Choroid plexus epithelial cell (primary cell): ENCODE measurements around the gene TMBIM6.
"Not testable (repeated sequence)": the region's sequence is repeated elsewhere in the genome, so short reads cannot be mapped to it uniquely, and the experiment has no call there.

Source experiments
- DNase-seq: peaks from one replicate; pipeline ENCODE4 v3.0.0-alpha.2; 2010; ENCODE audit warnings: low read depth
- H3K4me3 ChIP-seq: 2 replicates; pipeline ENCODE4 v1.5.1; 2011; ENCODE audit warnings: low read depth, mild to moderate bottlenecking, control low read depth, low read length, moderate library complexity
- CTCF ChIP-seq: conservative IDR thresholded peaks from 2 replicates; pipeline ENCODE4 v1.5.1; 2011; ENCODE audit warnings: low read depth, mild to moderate bottlenecking, control low read depth, inconsistent platforms, low read length, moderate library complexity

TMBIM6 gene

GRCh38 chr12:49707812-49708147 is 33.6 kb upstream of the TMBIM6 start:
- TF ChIP-seq CTCF = no peak
- no peak overlapping the region for H3K4me3 ChIP-seq
- no peak for DNase-seq

GRCh38 chr12:49708851-49709250 is 32.5 kb upstream of the TMBIM6 start:
- no peak overlapping the region for H3K4me3 ChIP-seq
- no peak for TF ChIP-seq CTCF

GRCh38 chr12:49713952-49714351 is 27.4 kb upstream of the TMBIM6 start:
- DNase-seq, H3K4me3 ChIP-seq: not testable (repeated sequence)

More at GRCh38 chr12:49708851-49709250, 32.5 kb upstream of the TMBIM6 start:
- no peak for DNase-seq

- no peak for TF ChIP-seq CTCF
- H3K4me3 ChIP-seq = no peak overlapping the region
- DNase-seq = no peak
These were observed 24.8 kb upstream of the TMBIM6 start for GRCh38 chr12:49716553-49716952.

- DNase-seq, H3K4me3 ChIP-seq: not testable (repeated sequence)
These were observed 23.6 kb upstream of the TMBIM6 start for GRCh38 chr12:49717800-49718199.

- no peak for DNase-seq
- no peak for TF ChIP-seq CTCF
- no peak overlapping the region for H3K4me3 ChIP-seq
These were observed 21.1 kb upstream of the TMBIM6 start for GRCh38 chr12:49720214-49720613.

- not testable (repeated sequence) for DNase-seq
These were observed 20.0 kb upstream of the TMBIM6 start for GRCh38 chr12:49721355-49721754.

GRCh38 chr12:49728446-49728845 is 12.9 kb upstream of the TMBIM6 start:
- TF ChIP-seq CTCF = no peak
- H3K4me3 ChIP-seq = no peak overlapping the region
- DNase-seq = no peak

More at GRCh38 chr12:49721355-49721754, 20.0 kb upstream of the TMBIM6 start:
- not testable (repeated sequence) for H3K4me3 ChIP-seq

GRCh38 chr12:49730050-49730449 is 11.3 kb upstream of the TMBIM6 start:
- no peak overlapping the region for H3K4me3 ChIP-seq
- DNase-seq = no peak
- TF ChIP-seq CTCF = no peak
